HL-60 (cell line): Measurements from ENCODE around the gene MICB.
"Not testable (repeated sequence)": the region's sequence is repeated elsewhere in the genome, so short reads cannot be mapped to it uniquely, and the experiment has no call there.

Experiments used
- CTCF ChIP-seq: IDR thresholded peaks from one replicate; pipeline ENCODE4 v1.5.1; 2011; ENCODE audit warnings: low read length, control low read depth, inconsistent platforms; ENCODE audit not compliant: insufficient read depth
- GABPA ChIP-seq: IDR thresholded peaks from 2 replicates; pipeline ENCODE4 v1.6.1; 2012; ENCODE audit warnings: low read depth
- POLR2AphosphoS5 ChIP-seq: IDR thresholded peaks from 2 replicates; pipeline ENCODE4 v1.6.1; 2012; ENCODE audit warnings: low read depth
- REST ChIP-seq: IDR thresholded peaks from 2 replicates; pipeline ENCODE4 v1.6.1; 2012; ENCODE audit warnings: low read depth; ENCODE audit not compliant: insufficient replicate concordance
- SPI1 ChIP-seq: IDR thresholded peaks from 2 replicates; pipeline ENCODE4 v1.6.1; 2012; ENCODE audit warnings: low read depth, mild to moderate bottlenecking, borderline replicate concordance

- not testable (repeated sequence) for TF ChIP-seq CTCF, REST, POLR2AphosphoS5, GABPA, SPI1
These were observed 11.7 kb upstream of the MICB start for GRCh38 chr6:31486065-31486837.
